ENCODE measurements around the gene PRR18.

DNA sequence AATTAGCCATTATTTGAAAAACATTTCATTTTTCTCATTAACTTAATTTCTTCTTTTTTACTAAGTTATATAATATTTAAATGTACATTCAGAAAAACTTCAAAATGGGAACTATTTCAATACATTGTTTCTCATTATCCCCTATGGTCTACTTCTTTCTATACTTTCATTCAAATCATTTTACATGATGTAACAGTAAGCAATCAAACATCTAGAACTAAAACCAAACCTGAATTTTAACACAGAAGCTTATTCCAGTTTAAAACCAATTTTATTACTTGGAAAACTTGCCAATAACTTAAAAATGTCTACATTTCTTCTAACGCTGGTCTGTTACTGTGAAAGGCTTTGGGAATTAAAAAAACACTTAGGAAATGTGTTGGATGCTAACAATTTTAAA lies 4.6 kb upstream of the PRR18 start:
- TF ChIP-seq, protein P1, sequence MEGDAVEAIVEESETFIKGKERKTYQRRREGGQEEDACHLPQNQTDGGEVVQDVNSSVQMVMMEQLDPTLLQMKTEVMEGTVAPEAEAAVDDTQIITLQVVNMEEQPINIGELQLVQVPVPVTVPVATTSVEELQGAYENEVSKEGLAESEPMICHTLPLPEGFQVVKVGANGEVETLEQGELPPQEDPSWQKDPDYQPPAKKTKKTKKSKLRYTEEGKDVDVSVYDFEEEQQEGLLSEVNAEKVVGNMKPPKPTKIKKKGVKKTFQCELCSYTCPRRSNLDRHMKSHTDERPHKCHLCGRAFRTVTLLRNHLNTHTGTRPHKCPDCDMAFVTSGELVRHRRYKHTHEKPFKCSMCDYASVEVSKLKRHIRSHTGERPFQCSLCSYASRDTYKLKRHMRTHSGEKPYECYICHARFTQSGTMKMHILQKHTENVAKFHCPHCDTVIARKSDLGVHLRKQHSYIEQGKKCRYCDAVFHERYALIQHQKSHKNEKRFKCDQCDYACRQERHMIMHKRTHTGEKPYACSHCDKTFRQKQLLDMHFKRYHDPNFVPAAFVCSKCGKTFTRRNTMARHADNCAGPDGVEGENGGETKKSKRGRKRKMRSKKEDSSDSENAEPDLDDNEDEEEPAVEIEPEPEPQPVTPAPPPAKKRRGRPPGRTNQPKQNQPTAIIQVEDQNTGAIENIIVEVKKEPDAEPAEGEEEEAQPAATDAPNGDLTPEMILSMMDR (IDR thresholded peaks at IDR 0.05) = no peak
- no peak for TF ChIP-seq POLR2A (IDR thresholded peaks at IDR 0.05)
